ENCODE data around the gene MAD1L1.

The MAD1L1 gene

GRCh38 chr7:1959305-1959704, 273.4 kb downstream of the MAD1L1 start:
- no peak overlapping the region for H2AFZ ChIP-seq (ENCODE audit: low read depth)
- no peaks in the 10 kb centered on the region for H4K20me1 ChIP-seq (ENCODE audit: insufficient read depth)
- no peak for TF ChIP-seq CTCF (conservative IDR thresholded peaks at IDR 0.05; ENCODE audit: low read depth, low read length)
- no peak overlapping the region for H3K4me2 ChIP-seq
- no peaks in the 10 kb centered on the region for H3K4me1 ChIP-seq (ENCODE audit: low read depth, poor library complexity, severe bottlenecking)
- H3K27me3 ChIP-seq (ENCODE audit: insufficient read depth, low read depth) = no peaks in the 10 kb centered on the region
- no peaks in the 10 kb centered on the region; the same call in 1 of the 2 replicates for H3K36me3 ChIP-seq (ENCODE audit: insufficient read depth)
- no peak overlapping the region for H3K27ac ChIP-seq
- no peak overlapping the region for H3K4me3 ChIP-seq (IDR thresholded peaks at IDR 0.05; ENCODE audit: insufficient read depth, low read depth, low read length)
- H3K79me2 ChIP-seq (ENCODE audit: insufficient read depth, low read depth) = no peaks in the 10 kb centered on the region
- no peak overlapping the region for H3K9ac ChIP-seq

- Histone ChIP-seq H3K27ac (no peak overlapping the region), H2AFZ (ENCODE audit: low read depth) (no peak overlapping the region), H3K9ac (no peak overlapping the region), H3K4me3 (IDR thresholded peaks at IDR 0.05; ENCODE audit: insufficient read depth, low read depth, low read length) (no peak overlapping the region), H3K4me2 (no peak overlapping the region), H3K36me3 (ENCODE audit: insufficient read depth) (no peaks in the 10 kb centered on the region; the same call in 1 of the 2 replicates), H3K79me2 (ENCODE audit: insufficient read depth, low read depth) (no peaks in the 10 kb centered on the region), H3K27me3 (ENCODE audit: insufficient read depth, low read depth) (no peaks in the 10 kb centered on the region), H3K4me1 (ENCODE audit: low read depth, poor library complexity, severe bottlenecking) (no peaks in the 10 kb centered on the region), H4K20me1 (ENCODE audit: insufficient read depth) (no peaks in the 10 kb centered on the region)
- TF ChIP-seq CTCF (conservative IDR thresholded peaks at IDR 0.05; ENCODE audit: low read depth, low read length) = no peak
Observed at GRCh38 chr7:1957471-1958225, 275.1 kb downstream of the MAD1L1 start.

- no peak overlapping the region for H3K4me3 ChIP-seq (IDR thresholded peaks at IDR 0.05; ENCODE audit: insufficient read depth, low read depth, low read length)
- no peaks in the 10 kb centered on the region for H4K20me1 ChIP-seq (ENCODE audit: insufficient read depth)
- H3K36me3 ChIP-seq (ENCODE audit: insufficient read depth) = no peaks in the 10 kb centered on the region; the same call in 1 of the 2 replicates
- H3K27me3 ChIP-seq (ENCODE audit: insufficient read depth, low read depth) = no peaks in the 10 kb centered on the region
- H3K9ac ChIP-seq = no peak overlapping the region
- H2AFZ ChIP-seq (ENCODE audit: low read depth) = no peak overlapping the region
- no peak for TF ChIP-seq CTCF (conservative IDR thresholded peaks at IDR 0.05; ENCODE audit: low read depth, low read length)
- no peaks in the 10 kb centered on the region for H3K4me1 ChIP-seq (ENCODE audit: low read depth, poor library complexity, severe bottlenecking)
- H3K4me2 ChIP-seq = no peak overlapping the region
- no peaks in the 10 kb centered on the region for H3K79me2 ChIP-seq (ENCODE audit: insufficient read depth, low read depth)
- H3K27ac ChIP-seq = no peak overlapping the region
Observed at GRCh38 chr7:1956611-1957470, 275.9 kb downstream of the MAD1L1 start.

- H4K20me1 ChIP-seq (ENCODE audit: insufficient read depth) = no peaks in the 10 kb centered on the region
- no peaks in the 10 kb centered on the region for H3K79me2 ChIP-seq (ENCODE audit: insufficient read depth, low read depth)
- no peaks in the 10 kb centered on the region; the same call in 1 of the 2 replicates for H3K36me3 ChIP-seq (ENCODE audit: insufficient read depth)
- H3K4me3 ChIP-seq (IDR thresholded peaks at IDR 0.05; ENCODE audit: insufficient read depth, low read depth, low read length) = no peak overlapping the region
- no peaks in the 10 kb centered on the region for H3K4me1 ChIP-seq (ENCODE audit: low read depth, poor library complexity, severe bottlenecking)
- no peak overlapping the region for H3K27ac ChIP-seq
- H3K9ac ChIP-seq = no peak overlapping the region
- no peak overlapping the region for H3K4me2 ChIP-seq
- no peaks in the 10 kb centered on the region for H3K27me3 ChIP-seq (ENCODE audit: insufficient read depth, low read depth)
- no peak overlapping the region for H2AFZ ChIP-seq (ENCODE audit: low read depth)
- no peak for TF ChIP-seq CTCF (conservative IDR thresholded peaks at IDR 0.05; ENCODE audit: low read depth, low read length)
Observed at GRCh38 chr7:1956141-1956540, 276.6 kb downstream of the MAD1L1 start.
